Measurements from ENCODE around the gene ZNF644. TPM values are rescaled to one million over a fixed set of nuclear protein-coding genes. Genes with fewer than 3 reads are reported as not detected.

Gene ZNF644
- polyA plus RNA-seq, 1 of the 3 experiments (the other 2 are of a cell fraction) = 5.6 TPM

DNA sequence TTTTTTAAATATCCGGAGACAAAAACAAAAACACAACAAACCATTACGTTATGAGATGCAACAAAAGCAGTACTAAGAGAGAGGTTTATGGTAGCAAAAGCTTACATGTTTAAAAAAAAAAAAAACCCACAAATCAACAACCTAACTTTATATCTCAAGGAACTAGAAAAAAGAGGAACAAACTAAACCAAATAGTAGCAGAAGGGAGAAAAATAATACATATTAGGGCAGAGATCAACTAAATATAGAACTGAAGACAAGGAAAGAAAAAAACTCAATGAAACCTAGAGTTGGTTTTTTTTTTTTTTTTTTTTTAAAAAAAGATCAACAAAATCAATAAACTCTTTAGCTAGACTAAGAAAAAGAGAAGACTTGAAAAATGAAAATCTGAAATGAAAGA lies 34.9 kb downstream of the ZNF644 start:
- CTCF ChIA-PET = no interaction called here

GRCh38 chr1:90977522-90977921 lies 44.3 kb downstream of the ZNF644 start:
- no peaks in the 10 kb centered on the region for H3K27me3 ChIP-seq (ENCODE audit: insufficient read depth)
- peaks cover 20 to 46% of the 10 kb centered on the region in 2 experiments for H3K36me3 ChIP-seq (replicated peaks in 1 of 2; ENCODE audit: control insufficient read depth in 1 of 2, insufficient read depth in 2 of 2, low read length in 1 of 2)
- ChIA-PET POLR2A (no interaction called here), CTCF (interaction anchor here (2.4 kb wide), 1 partner anchor 256 kb away, joined by 6 read pairs; no protein-coding TSS in a partner anchor)
- H3K9me3 ChIP-seq = no peaks in the 10 kb centered on the region
- DNase-seq = no peak
- H3K9me2 ChIP-seq = no peaks in the 10 kb centered on the region
- H3K9ac ChIP-seq = no peak overlapping the region
- no peak overlapping the region for H3K4me3 ChIP-seq (ENCODE audit: low read depth in 2 of 2, low read length in 1 of 2)
- H3K4me2 ChIP-seq = no peak overlapping the region
- peaks cover 65% of the 10 kb centered on the region for H3K79me2 ChIP-seq (ENCODE audit: insufficient read depth)
- peaks cover 19% of the 10 kb centered on the region for H3F3A ChIP-seq (replicated peaks; ENCODE audit: insufficient read depth)
- peaks cover 0 to 11% of the 10 kb centered on the region in 2 experiments; a peak in 1 of 4 replicates for H3K4me1 ChIP-seq (ENCODE audit: control insufficient read depth in 1 of 2, insufficient read depth in 2 of 2, low read depth in 1 of 2, low read length in 1 of 2)
- WGBS (ENCODE audit: low lambda C conversion rate) = 100% methylated on average over 1 of the region's 1 CpG
- peaks cover 32% of the 10 kb centered on the region for H4K20me1 ChIP-seq (ENCODE audit: insufficient read depth)
- H3K27ac ChIP-seq (ENCODE audit: low read depth in 2 of 2, low read length in 1 of 2) = no peak overlapping the region
- no peak overlapping the region for H2AFZ ChIP-seq (ENCODE audit: low read depth)
- TF ChIP-seq, protein P1, sequence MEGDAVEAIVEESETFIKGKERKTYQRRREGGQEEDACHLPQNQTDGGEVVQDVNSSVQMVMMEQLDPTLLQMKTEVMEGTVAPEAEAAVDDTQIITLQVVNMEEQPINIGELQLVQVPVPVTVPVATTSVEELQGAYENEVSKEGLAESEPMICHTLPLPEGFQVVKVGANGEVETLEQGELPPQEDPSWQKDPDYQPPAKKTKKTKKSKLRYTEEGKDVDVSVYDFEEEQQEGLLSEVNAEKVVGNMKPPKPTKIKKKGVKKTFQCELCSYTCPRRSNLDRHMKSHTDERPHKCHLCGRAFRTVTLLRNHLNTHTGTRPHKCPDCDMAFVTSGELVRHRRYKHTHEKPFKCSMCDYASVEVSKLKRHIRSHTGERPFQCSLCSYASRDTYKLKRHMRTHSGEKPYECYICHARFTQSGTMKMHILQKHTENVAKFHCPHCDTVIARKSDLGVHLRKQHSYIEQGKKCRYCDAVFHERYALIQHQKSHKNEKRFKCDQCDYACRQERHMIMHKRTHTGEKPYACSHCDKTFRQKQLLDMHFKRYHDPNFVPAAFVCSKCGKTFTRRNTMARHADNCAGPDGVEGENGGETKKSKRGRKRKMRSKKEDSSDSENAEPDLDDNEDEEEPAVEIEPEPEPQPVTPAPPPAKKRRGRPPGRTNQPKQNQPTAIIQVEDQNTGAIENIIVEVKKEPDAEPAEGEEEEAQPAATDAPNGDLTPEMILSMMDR (IDR thresholded peaks at IDR 0.05) = no peak
- TF ChIP-seq NRF1 (IDR thresholded peaks at IDR 0.05; ENCODE audit: low read depth, low read length) (no peak), MXI1 (IDR thresholded peaks at IDR 0.05; ENCODE audit: low read depth, low read length) (no peak), FOXM1 (IDR thresholded peaks at IDR 0.05; ENCODE audit: low read depth) (no peak), RCOR1 (IDR thresholded peaks at IDR 0.05; ENCODE audit: low read length) (no peak), REST (IDR thresholded peaks at IDR 0.05; ENCODE audit: low read depth, low read length) (no peak)

More for the DNA sequence above, 34.9 kb downstream of the ZNF644 start:
- Histone ChIP-seq H3K9me3 (no peaks in the 10 kb centered on the region; the same call in 1 of the 2 replicates), H3F3A (replicated peaks; ENCODE audit: insufficient read depth) (peaks cover 10% of the 10 kb centered on the region), H3K4me1 (ENCODE audit: control insufficient read depth in 1 of 2, insufficient read depth in 2 of 2, low read depth in 1 of 2, low read length in 1 of 2) (no peaks in the 10 kb centered on the region; a peak in 1 of 4 replicates), H3K36me3 (replicated peaks in 1 of 2; ENCODE audit: control insufficient read depth in 1 of 2, insufficient read depth in 2 of 2, low read length in 1 of 2) (peaks cover 1 to 37% of the 10 kb centered on the region in 2 experiments), H3K9ac (no peak overlapping the region), H3K9me2 (no peaks in the 10 kb centered on the region), H3K27ac (ENCODE audit: low read depth in 2 of 2, low read length in 1 of 2) (no peak overlapping the region), H2AFZ (ENCODE audit: low read depth) (no peak overlapping the region), H3K79me2 (ENCODE audit: insufficient read depth) (peaks cover 99% of the 10 kb centered on the region), H3K4me2 (no peak overlapping the region), H3K27me3 (ENCODE audit: insufficient read depth) (no peaks in the 10 kb centered on the region), H4K20me1 (ENCODE audit: insufficient read depth) (peaks cover 78% of the 10 kb centered on the region), H3K4me3 (ENCODE audit: low read depth in 2 of 2, low read length in 1 of 2) (no peak overlapping the region)
- TF ChIP-seq CHD2 (IDR thresholded peaks at IDR 0.05; ENCODE audit: low read length, partially characterized antibody) (no peak), GABPA (IDR thresholded peaks at IDR 0.05; ENCODE audit: low read depth) (no peak), EZH2phosphoT487 (IDR thresholded peaks at IDR 0.05; ENCODE audit: borderline replicate concordance, low read depth) (no peak), POLR2AphosphoS5 (IDR thresholded peaks at IDR 0.05; ENCODE audit: low read depth, low read length) (no peak), EP300 (IDR thresholded peaks at IDR 0.05; ENCODE audit: borderline replicate concordance in 1 of 2, low read depth in 1 of 2, low read length in 1 of 2) (no peak), RXRA (IDR thresholded peaks at IDR 0.05; ENCODE audit: borderline replicate concordance, low read depth) (no peak), USF1 (IDR thresholded peaks at IDR 0.05; ENCODE audit: borderline replicate concordance, low read depth) (no peak), JUND (IDR thresholded peaks at IDR 0.05) (no peak), NRF1 (IDR thresholded peaks at IDR 0.05; ENCODE audit: low read depth, low read length) (no peak), FOXM1 (IDR thresholded peaks at IDR 0.05; ENCODE audit: low read depth) (no peak), SIN3A (IDR thresholded peaks at IDR 0.05; ENCODE audit: borderline replicate concordance, low read depth, low read length) (no peak), TAF1 (IDR thresholded peaks at IDR 0.05; ENCODE audit: borderline replicate concordance, low read depth, low read length) (no peak)
- TF ChIP-seq, protein P1 (IDR thresholded peaks at IDR 0.05) = no peak
- TF ChIP-seq, protein P2, sequence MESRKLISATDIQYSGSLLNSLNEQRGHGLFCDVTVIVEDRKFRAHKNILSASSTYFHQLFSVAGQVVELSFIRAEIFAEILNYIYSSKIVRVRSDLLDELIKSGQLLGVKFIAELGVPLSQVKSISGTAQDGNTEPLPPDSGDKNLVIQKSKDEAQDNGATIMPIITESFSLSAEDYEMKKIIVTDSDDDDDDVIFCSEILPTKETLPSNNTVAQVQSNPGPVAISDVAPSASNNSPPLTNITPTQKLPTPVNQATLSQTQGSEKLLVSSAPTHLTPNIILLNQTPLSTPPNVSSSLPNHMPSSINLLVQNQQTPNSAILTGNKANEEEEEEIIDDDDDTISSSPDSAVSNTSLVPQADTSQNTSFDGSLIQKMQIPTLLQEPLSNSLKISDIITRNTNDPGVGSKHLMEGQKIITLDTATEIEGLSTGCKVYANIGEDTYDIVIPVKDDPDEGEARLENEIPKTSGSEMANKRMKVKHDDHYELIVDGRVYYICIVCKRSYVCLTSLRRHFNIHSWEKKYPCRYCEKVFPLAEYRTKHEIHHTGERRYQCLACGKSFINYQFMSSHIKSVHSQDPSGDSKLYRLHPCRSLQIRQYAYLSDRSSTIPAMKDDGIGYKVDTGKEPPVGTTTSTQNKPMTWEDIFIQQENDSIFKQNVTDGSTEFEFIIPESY (IDR thresholded peaks at IDR 0.05; ENCODE audit: borderline replicate concordance, low read depth) = no peak
- DNase-seq = no peak
- 91% methylated on average over 2 of the region's 2 CpGs for WGBS (ENCODE audit: low lambda C conversion rate)
- POLR2A ChIA-PET = no interaction called here
